Measurements from ENCODE around the gene CCDC197.

CCDC197 gene

GRCh38 chr14:93997082-93997481, at the start of gene CCDC197:
Gene CCDC197 (plus strand): TSS chr14:93997301. CDS start chr14:93998132, 831 bp downstream.
- FAIRE-seq: no peak

- no peak for FAIRE-seq
Measured at GRCh38 chr14:93949511-93950075, 47.5 kb upstream of the CCDC197 start.

DNA sequence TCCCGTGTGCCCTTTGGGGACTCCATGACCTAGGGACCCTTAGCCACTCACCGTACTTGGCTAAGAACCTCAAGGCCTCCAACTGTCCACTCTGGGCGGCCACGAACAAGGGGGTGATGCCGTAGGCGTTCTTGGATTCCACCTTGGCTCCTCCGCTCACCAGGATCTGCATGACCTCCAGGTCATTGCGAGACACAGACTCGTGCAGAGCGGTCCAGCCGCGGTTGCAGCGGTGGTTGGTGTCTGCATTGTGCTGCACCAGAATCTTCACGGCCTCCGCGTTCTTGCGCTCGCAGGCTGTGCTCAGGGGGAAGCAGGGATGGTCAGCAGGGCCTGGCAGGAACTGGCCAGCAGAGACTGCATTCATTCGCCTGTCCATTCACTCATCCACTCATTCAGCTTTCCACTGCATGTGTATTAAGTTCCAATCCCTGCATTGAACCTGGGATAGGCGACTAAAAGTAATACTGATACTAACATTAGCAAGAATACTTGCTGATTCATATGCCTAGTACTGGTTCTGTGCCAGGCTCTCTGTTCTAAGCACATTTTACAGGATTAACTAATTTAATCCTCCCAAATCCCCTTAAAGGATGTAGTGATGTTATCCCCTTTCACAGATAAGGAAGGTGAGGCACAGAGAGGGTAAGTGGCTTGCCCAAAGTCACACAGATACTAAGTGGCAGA, 46.0 kb upstream of the CCDC197 start:
- no peak for FAIRE-seq

DNA sequence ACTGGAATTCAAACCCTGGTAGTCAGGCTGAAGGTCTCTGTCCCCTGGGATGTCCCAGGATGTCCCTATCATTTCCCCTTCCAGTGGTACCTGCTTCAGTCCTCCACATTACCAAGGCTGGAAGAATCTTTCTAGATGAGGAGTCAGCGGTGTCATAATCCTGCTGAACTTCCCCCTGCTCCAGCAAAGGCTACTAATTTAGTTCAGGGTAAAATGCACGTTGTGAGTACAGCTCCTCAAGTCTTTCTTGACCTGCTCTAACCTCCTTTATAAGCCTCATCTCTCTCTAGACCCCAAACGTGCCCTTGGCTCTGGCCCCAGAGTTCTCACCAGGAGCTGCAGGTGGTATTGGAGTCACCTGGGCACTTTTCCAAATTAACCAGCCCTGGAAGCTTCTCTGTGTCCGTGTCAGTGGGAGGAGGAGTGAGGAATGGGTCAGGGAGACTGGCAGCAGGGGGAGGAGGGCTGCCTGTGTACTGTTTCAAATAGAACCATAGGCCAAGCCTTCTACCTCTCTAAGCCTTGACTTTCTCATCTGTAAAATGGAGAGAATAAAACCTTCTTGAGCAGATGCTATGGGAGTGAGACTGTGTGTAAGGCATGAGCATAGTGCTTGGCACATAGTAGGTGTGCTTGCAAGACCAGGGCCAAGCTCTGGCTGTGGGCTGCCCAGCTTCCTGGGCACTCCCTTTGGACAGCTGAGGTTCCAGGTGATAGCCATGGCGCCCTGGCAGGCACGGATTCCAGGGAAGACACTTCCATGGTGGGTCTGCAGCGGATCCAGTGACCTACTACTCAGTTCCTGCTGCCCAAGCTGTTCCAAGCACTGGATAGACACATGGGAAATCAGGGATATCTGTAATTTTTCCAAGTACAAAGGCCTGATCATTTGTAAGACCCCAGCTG, 45.2 kb upstream of the CCDC197 start:
- FAIRE-seq: no peak

DNA sequence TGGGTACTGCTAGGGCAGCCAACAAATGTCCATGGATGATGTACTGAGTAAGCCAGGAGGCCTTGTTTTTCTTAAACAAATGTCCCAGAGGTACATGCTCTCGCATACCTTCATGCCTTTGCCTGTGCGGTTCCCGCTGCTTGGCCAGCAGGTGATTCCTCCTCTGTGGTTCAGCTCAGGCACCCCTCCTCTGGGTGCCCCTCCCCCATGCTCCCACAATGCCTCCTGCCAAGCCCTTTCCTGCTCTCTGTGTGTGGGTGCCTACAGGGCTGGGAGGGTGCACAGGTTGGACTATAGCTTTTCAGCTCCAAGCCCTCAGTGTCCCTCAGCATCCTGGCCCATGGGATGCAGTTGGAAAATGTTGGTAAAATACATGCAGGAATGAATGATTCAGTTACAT, 44.3 kb upstream of the CCDC197 start:
- no peak for FAIRE-seq

DNA sequence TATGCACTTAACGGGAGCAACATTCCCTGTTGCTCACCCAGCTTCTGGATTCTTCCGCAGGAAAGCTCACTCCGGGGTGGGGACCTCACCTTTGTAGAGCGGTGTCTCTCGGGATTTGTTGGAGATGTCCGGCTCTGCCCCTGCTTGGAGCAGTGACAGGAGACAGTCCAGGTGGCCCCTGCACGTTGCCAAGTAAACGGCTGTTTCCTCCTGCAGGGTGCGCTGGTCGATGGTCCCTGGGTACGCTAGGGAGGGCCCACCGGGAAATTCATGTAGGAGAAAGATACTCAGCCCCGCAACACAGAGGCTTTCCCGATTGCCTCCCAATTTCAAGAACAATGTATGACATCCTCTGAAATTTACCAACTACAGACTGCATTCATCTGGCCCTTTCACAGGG, 43.8 kb upstream of the CCDC197 start:
- FAIRE-seq: no peak

- FAIRE-seq: no peak
Measured at GRCh38 chr14:93953739-93954515, 43.2 kb upstream of the CCDC197 start.

GRCh38 chr14:93954516-93954830, 42.6 kb upstream of the CCDC197 start:
- no peak for FAIRE-seq

- FAIRE-seq: no peak
Measured at GRCh38 chr14:93954900-93955849, 41.9 kb upstream of the CCDC197 start.

DNA sequence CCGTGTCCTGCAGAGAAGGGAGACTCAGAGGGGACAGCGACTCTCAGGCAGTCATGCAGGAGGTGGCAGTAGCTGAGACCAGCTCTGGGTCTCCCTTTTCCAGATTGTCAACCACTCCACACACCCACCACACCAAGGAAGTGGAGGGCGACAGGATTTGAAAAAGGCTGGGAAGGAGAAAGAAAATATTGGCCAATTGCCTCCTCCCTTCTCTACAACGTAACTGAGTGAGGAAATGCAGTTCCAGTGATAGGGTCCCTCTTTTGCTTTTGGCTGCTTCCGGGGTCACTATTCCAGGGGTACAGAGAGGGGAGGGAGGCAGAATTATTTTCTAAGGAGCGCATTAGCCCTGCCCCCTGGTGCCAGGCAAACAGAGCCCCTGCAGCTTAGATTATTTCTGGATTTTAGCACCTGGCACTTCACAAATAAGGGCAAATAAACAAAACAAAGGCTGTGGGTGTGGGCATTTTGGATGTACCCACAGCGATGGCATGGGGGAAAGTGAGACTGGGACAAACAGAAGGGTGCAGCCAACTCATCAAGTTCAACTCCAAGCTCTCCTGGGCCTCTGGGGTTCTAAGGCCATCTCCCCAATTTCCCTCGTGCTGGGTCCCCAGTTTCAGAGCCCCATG, 41.1 kb upstream of the CCDC197 start:
- no peak for FAIRE-seq

- FAIRE-seq: no peak
Measured at GRCh38 chr14:93956514-93957332, 40.4 kb upstream of the CCDC197 start.

DNA sequence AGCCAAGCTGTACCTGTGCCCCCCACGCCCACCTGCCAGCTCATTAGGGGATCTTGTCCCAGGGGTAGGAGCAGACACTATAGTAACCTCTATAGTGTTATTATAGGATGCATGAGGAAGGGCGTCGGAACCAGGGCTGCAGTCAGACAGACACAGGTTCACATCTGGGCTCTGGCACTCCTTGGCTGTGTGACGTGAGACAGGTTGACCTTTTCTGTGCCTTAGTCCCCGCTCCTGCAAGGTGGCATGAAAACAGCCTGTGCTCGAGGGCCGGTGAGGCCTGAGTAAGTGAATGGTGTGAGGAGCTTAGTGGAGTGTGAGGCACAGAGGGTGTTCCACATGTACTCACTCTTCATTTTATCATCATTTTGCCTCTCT, 39.8 kb upstream of the CCDC197 start:
- FAIRE-seq: no peak

DNA sequence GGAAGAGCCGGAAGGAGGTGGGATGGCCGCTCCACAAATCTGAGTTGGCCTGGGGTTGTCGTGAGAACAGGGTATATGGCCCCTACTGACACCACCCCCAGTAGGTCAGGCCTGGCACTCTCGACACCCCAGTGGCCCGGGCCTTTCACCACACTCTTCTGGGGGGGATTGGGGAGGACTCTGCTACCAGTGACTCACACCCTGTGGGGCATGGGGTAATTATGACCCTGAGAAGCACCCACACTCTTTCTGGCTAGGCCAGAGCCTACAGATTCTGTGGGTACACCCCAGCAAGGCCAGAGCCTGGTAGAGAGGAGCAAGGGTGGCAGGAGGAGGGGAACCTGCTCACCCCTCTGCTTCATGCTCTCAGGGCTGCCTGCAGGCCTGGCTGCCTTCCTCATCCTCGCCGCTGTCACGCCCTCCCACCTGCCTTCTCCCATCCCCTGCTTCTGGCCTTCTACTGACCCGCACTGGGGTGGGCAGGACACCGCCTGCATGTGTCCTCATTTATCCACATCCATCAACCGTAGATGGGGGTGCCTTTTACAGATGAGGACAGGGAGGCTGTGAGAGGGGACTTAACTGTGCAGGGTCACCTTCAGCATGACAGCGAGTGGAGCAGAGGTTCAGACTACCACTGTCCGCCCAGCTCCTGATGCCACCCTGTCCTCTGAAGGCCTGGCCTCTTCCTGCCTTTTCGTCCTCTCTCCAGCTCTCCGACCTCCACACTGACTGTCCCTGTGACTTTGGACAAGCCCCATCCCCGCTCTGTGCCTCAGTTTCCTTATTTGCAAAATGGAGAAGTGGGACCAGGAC, 39.1 kb upstream of the CCDC197 start:
- no peak for FAIRE-seq

DNA sequence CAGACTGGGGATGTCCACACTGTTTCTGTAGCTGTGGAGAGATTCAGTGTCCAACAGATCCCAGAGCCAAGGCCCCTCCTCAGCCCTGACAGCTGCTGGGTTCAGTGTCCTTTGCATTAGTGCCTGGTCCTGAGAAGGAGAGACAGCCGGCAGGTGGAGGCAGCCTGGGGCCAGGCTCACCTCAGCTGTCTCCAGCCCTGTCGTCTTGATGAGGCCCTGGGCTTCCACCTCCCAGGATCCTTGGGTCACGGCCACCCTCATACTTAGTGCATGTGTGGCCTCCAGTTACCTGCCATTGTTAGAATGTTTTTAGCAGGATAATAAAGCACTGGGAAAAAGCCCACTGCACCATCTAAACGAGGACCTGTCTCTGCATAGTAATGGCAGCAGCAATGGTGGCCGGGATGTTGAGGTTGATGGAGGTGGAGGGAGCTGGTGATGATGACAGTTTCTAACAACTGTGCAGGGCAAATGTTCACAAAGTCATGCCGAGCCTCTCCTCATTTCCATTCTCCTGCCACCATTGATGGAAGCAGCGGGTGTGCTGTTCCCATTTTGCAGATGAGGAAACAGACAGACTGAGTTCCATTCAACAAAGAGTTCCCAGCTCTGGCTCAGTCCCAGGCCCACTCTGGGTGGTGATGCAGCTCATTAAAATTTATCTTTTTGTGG, 38.4 kb upstream of the CCDC197 start:
- no peak for FAIRE-seq

GRCh38 chr14:93959239-93960107, 37.6 kb upstream of the CCDC197 start:
- FAIRE-seq: no peak

GRCh38 chr14:93960108-93960475, 37.0 kb upstream of the CCDC197 start:
- no peak for FAIRE-seq

GRCh38 chr14:93960774-93961438, 36.2 kb upstream of the CCDC197 start:
- no peak for FAIRE-seq

GRCh38 chr14:93961620-93962019, 35.5 kb upstream of the CCDC197 start:
- FAIRE-seq: no peak
